Activated CD4-positive, alpha-beta T cell treated with anti-CD3 and anti-CD28 coated beads, Interleukin-2, amount 50 U/mL, for 48 hours (primary cell): ENCODE measurements around the gene TAS2R3.
A peak's percentile ranks its signal among the peaks of the same experiment; 100 is the strongest.
"Not testable (repeated sequence)": the region's sequence is repeated elsewhere in the genome, so short reads cannot be mapped to it uniquely, and the experiment has no call there.

Experiments used
- DNase-seq, 2 experiments: peaks; one replicate each; pipeline ENCODE4 v3.0.0-alpha.2; 2020

TAS2R3 gene, protein sequence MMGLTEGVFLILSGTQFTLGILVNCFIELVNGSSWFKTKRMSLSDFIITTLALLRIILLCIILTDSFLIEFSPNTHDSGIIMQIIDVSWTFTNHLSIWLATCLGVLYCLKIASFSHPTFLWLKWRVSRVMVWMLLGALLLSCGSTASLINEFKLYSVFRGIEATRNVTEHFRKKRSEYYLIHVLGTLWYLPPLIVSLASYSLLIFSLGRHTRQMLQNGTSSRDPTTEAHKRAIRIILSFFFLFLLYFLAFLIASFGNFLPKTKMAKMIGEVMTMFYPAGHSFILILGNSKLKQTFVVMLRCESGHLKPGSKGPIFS

GRCh38 chr7:141763797-141764196, at the start of gene TAS2R3:
TSS of gene TAS2R3 (plus strand) at chr7:141764097. CDS start at chr7:141764159, 62 bp downstream.
- no peak for DNase-seq

GRCh38 chr7:141714571-141714970, 49.3 kb upstream of the TAS2R3 start:
- no peak for DNase-seq

GRCh38 chr7:141715018-141715417, 48.9 kb upstream of the TAS2R3 start:
- DNase-seq, result no peak

DNA sequence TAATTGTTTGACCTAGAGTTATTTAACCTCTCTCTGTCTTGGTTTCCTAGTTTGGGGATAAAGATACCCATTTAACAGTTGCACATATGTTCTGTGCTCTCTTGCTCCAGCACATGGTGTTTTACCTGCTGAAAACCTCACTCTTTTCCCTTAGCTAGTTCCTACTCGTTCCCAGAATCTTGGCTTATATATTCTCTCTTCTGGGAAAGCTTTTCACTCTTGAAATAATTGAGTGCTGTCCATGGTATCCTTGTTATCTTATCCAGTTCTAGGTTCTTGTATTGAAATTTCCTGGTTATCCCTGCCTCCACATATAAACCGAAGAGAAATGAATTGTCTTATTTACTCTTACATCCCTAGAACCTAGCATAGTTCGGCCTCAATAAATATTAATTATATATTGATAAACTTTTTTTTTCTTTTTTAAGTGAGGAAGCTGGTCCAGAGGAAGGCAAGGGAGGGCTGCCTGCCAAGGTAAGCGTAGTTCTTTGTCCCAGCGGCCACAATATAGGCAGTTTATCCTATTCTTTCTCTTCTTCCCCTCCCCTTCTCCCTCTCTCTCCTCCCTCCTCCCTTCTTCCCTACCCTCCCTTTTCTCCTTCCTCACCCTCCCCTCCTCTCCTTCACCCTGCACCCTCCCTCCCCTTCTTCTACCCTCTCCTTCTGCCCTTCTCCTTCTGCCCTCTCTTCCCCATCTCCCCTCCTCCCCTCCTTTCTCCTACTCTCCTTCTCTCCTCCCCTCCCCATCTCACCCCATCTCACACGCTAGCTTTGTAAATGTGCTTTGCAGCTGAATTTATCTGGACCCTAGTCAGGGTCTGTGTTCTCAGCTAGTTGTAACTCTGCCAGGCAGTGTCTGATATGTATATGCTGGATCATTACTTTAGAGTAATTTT, 47.9 kb upstream of the TAS2R3 start:
- DNase-seq, result no peak

GRCh38 chr7:141717450-141717849, 46.4 kb upstream of the TAS2R3 start:
- DNase-seq, result no peak

GRCh38 chr7:141722529-141722928, 41.4 kb upstream of the TAS2R3 start:
- DNase-seq, result no peak

- DNase-seq, result no peak
These were observed 34.9 kb upstream of the TAS2R3 start for GRCh38 chr7:141729020-141729419.

GRCh38 chr7:141731476-141732149, 32.3 kb upstream of the TAS2R3 start:
- no peak for DNase-seq

DNA sequence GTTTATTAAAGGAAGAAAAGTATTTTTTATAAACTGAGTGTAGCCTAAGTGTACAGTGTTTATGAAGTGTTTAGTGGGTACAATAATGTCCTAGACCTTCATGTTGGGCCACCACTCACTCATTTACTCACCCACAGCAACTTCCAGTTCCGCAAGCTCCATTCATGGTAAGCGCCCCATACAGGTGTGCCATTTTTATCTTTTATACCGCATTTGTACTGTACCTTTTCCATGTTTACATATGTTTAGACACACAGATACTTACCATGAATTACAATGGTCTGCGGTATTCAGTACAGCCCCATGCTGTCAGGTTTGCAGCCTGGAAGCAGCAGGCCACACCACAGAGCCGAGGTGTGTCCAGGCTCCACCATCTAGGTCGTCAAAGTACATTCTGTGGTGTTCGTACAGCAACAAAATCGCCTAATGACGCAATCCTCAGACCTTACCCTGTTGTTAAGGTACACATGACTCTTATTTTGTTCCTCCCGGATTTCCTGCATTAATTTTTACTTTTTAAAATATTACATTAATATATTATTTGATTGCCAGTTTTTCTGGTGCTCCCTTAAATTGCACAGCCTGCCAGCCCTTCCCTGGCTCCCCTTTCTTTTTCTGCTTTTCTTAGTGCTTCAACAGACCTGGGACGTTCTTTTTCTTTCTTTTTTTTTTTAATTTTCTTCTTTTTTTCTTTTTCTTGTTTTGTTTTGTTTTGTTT, 26.6 kb upstream of the TAS2R3 start:
- DNase-seq, result peak in 1 of 2 experiments; percentile 12

- DNase-seq, result peak; percentile 89 to 92
These were observed 25.9 kb upstream of the TAS2R3 start, which contains the start of gene SSBP1 for GRCh38 chr7:141737836-141738591. TSS of gene SSBP1 (plus strand) at chr7:141738358. CDS start at chr7:141739167, 809 bp downstream.

DNA sequence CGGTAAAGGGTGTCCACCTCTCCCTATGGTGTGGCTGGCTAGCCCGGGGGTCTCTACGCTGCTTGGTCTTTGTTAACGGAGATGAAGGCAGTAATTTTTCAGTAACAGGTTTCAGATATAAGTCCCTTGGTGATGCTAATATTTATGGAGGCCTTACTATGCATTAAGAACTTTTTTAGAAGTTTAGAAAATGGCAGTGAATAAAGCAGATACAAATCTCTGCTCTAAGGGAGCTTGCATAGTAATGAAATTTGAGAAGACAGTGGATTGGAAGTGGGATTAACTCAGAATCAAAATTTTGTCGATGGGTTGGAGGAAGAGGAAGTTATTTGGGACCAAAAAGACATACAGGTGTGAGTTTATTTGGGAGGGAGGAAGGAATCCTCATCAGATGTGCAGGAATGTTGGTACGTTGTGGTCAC, 25.3 kb upstream of the TAS2R3 start:
- DNase-seq, result no peak

DNA sequence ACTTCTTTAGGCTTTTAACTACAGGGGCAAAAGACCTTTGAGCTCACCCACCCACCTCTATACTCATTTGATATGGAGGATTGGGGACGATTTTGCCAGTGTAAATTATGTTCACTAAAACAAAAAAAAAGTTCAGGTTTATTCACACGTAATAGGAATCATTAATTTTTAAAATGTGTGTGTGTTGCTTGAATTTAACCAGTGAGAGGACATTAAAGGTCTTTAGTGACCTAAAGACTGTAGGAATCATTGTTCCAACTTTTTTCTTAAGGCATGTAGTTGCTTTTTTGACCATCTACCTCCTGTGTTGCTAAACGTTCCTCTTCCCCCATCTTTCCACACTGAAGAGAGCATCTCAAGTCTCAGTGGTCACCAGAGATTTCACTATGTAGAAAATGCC, 24.6 kb upstream of the TAS2R3 start:
- DNase-seq, result no peak

GRCh38 chr7:141742229-141742628, 21.7 kb upstream of the TAS2R3 start:
- no peak for DNase-seq

DNA sequence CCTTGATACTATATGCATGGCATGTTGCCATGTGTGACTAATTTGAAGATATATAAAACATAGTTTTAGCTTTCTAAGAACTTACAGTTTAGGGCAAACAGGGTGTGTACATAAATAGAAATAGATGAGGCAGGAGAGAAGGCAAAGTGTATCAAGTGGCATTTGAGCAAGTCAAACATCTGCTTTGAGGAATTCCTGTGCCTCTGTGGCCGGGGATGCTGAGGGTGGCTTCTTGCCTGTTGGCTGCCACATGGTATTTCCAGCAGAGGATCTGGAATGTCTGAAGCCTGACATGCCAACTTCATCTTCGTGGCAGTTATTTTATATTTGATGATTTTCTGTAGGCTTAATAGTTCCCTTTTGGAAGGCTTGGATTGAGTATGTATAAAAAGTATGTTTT, 19.8 kb upstream of the TAS2R3 start:
- DNase-seq, result no peak

DNA sequence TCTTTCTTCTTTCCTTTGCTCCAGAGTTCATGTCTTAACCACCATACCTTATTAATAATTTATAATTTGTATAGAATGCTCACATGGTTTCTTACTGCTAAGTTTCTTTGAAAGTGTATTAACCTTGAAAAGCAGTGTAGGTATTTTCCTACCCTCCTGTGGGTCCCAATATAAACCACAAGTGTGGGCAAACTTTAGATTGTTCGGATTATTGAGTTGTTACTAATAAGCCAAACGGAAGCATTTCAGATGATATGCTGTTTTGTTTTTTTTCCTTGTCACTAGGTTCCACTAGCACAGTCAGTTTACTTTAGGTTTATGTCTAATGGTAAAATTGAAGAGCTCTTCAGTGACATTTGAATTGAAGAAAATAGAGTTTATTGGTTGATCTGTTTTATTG, 15.5 kb upstream of the TAS2R3 start:
- DNase-seq, result no peak

DNA sequence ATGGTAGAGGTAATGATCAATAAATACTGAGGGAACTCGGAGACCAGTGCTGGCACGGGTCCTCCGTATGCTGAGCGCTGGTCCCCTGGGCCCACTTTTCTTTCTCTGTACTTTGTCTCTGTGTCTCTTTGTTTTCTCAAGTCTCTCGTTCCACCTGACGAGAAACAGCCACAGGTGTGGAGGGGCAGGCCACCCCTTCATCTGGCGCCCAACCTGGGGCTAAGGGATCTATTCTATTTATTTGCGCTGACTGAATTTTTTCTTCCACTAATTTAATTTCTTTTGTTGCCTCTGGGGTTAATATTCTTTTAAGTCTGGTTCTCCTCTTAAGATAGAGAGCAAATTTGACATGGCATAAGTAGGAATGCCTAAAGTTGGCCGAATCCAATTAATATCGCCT, 12.0 kb upstream of the TAS2R3 start:
- DNase-seq, result peak in 1 of 2 experiments; percentile 7

- DNase-seq, result no peak
These were observed 11.3 kb upstream of the TAS2R3 start for GRCh38 chr7:141752634-141753033.

- no peak for DNase-seq
These were observed 9.0 kb upstream of the TAS2R3 start for GRCh38 chr7:141754939-141755338.

DNA sequence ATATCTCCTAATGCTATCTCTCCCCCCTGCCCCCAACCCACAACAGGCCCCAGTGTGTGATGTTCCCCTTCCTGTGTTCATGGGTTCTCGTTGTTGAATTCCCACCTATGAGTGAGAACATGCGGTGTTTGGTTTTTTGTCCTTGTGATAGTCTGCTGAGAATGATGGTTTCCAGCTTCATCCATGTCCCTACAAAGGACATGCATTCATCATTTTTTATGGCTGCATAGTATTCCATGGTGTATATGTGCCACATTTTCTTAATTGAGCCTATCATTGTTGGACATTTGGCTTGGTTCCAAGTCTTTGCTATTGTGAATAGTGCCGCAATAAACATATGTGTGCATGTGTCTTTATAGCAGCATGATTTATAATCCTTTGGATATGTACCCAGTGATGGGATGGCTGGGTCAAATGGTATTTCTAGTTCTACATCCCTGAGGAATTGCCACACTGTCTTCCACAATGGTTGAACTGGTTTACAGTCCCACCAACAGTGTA, 6.2 kb downstream of the TAS2R3 start:
- not testable (repeated sequence) for DNase-seq

- DNase-seq, result no peak
These were observed 12.5 kb downstream of the TAS2R3 start, which contains the start of gene TAS2R4 for GRCh38 chr7:141776374-141776773. TSS of gene TAS2R4 (plus strand) at chr7:141776674. CDS start at chr7:141778489, 1,815 bp downstream.
